Fibroblast of skin of right quadriceps (primary cell): ENCODE data around the gene RPTOR.
A peak's percentile ranks its signal among the peaks of the same experiment; 100 is the strongest.

Experiments used
- DNase-seq: peaks from one replicate; pipeline ENCODE4 v3.0.0-alpha.2; 2013

RPTOR gene

GRCh38 chr17:80769936-80770625 is 225.4 kb downstream of the RPTOR start:
- DNase-seq: no peak

- no peak for DNase-seq
Observed at GRCh38 chr17:80770881-80771611, 226.4 kb downstream of the RPTOR start.

- no peak for DNase-seq
Observed at GRCh38 chr17:80771612-80772005, 227.0 kb downstream of the RPTOR start.

GRCh38 chr17:80772906-80773242 is 228.2 kb downstream of the RPTOR start:
- DNase-seq: no peak

- DNase-seq: peak; percentile 33
Observed at GRCh38 chr17:80773243-80773991, 228.8 kb downstream of the RPTOR start.

GRCh38 chr17:80774146-80774545 is 229.5 kb downstream of the RPTOR start:
- DNase-seq: peak; percentile 51

- DNase-seq: no peak
Observed at GRCh38 chr17:80774643-80775281, 230.1 kb downstream of the RPTOR start.

- no peak for DNase-seq
Observed at GRCh38 chr17:80775863-80776262, 231.2 kb downstream of the RPTOR start.

GRCh38 chr17:80777274-80777673 is 232.6 kb downstream of the RPTOR start:
- no peak for DNase-seq

GRCh38 chr17:80778716-80779115 is 234.1 kb downstream of the RPTOR start:
- no peak for DNase-seq

GRCh38 chr17:80779336-80779735 is 234.7 kb downstream of the RPTOR start:
- no peak for DNase-seq

GRCh38 chr17:80779961-80780380 is 235.3 kb downstream of the RPTOR start:
- peak; percentile 84 for DNase-seq

- DNase-seq: no peak
Observed at GRCh38 chr17:80780381-80781198, 236.0 kb downstream of the RPTOR start.

- no peak for DNase-seq
Observed at GRCh38 chr17:80781211-80781610, 236.6 kb downstream of the RPTOR start.

- no peak for DNase-seq
Observed at GRCh38 chr17:80781807-80782277, 237.2 kb downstream of the RPTOR start.

- no peak for DNase-seq
Observed at GRCh38 chr17:80782536-80783427, 238.1 kb downstream of the RPTOR start.

GRCh38 chr17:80783486-80783885 is 238.8 kb downstream of the RPTOR start:
- no peak for DNase-seq

GRCh38 chr17:80783971-80784370 is 239.3 kb downstream of the RPTOR start:
- no peak for DNase-seq

- DNase-seq: no peak
Observed at GRCh38 chr17:80785477-80786178, 241.0 kb downstream of the RPTOR start.

- no peak for DNase-seq
Observed at GRCh38 chr17:80786470-80786869, 241.8 kb downstream of the RPTOR start.

- DNase-seq: no peak
Observed at GRCh38 chr17:80786887-80787286, 242.2 kb downstream of the RPTOR start.
